Activated CD8-positive, alpha-beta memory T cell treated with anti-CD3 and anti-CD28 coated beads for 1 hour (primary cell): ENCODE results near the gene IDH3B.
"Not testable (repeated sequence)": the region's sequence is repeated elsewhere in the genome, so short reads cannot be mapped to it uniquely, and the experiment has no call there.

Source experiments
- DNase-seq, 2 donors: peaks; one replicate each; pipeline ENCODE4 v3.0.0-alpha.2; 2020; ENCODE audit warnings: low read depth in 1 of 2; ENCODE audit errors: extremely low read depth in 1 of 2

Gene IDH3B

DNA sequence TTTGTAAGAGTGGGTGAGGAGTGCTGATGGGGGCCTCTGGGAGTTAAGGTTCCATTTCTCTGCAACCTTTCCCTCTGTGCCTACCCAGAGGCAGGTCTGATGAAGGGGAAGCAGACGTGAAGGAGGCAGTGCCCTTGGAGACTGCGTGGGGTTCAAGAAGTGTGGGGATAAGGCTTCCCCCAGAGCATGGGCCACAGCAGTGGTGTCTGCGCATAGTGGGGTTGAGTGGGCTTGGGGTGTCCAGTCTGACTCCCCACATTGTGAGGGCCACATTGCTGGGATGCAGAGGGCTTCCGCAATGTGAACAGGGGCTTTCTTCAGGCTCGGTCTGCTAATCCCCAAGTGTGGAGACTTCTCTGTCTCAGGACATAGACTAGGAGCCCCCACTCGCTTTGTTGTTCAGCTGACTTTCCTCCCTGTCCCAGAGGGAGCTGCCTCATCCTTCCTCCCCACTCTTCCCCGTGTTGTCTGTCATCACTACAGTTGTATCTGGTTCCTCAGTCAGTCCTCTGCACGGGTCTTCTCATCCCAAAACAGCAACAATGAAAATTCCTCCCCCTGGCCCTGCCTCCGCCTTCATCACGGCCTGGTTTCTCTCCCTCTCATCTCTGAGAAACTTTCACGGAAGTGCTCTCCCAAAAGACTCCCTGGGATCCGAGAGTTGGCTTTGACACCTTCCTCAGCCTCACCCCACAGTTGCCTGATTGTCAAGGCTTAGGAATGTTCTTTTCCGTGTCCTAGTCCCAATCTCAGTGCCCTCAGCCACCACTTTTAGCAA, 31.4 kb upstream of the IDH3B start:
- no peak for DNase-seq

DNA sequence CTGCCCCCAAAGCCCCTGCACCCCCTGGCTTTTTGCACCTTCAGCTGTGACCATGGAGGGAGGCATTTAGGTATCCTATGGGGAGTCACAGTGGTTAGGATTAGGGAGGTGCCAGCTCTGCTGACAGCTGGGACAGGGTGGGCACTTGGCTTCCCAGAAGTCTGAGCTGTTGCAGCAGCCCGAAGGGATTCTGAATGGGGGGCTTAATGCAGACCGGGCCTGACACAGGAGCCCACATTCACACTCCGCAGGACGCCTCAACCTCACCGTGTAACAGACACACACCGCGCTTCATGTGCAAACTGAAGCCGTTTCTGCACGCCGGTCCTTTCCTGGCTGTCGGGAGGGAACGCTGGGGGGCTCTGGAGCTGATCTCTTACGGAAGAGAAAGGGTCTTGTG, 30.5 kb upstream of the IDH3B start:
- no peak for DNase-seq

GRCh38 chr20:2694008-2694471, 30.0 kb upstream of the IDH3B start:
- DNase-seq: no peak

DNA sequence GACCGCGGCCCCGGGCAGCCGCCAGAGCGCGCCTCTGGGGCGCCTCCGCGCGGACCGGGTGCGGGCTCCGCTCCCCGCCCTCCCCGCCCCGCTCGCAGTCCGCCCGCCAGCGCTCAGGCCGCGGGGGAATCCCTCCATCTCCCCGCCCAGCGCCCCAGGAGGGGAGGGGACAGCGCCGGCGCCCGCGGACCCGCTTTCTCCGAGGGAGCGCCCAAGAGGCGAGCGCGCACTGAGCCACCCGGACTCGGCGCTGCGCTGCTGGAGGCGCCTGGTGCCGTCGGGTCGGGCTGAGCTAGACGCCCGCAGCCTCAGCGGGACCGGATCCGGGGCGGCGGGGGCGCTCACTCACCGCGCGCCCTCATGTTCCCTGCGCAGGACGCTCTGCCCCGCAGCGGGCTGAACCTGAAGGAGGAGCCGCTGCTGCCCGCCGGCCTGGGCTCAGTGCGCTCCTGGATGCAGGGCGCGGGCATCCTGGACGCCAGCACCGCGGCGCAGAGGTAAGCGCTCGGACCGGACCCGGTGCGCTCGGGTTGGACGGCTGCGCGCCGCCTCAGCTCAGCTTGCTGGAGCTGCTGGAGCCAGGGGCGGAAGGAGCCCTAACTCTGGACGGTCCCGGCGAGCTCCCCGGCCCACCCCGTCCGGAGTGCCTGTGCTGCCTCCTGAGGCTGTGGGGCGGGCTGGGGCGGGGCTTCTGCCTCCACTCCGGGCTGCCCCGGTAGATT, 29.4 kb upstream of the IDH3B start:
- DNase-seq: no peak

GRCh38 chr20:2692886-2693285, 28.9 kb upstream of the IDH3B start:
- DNase-seq: no peak

GRCh38 chr20:2692036-2692885, 28.2 kb upstream of the IDH3B start, which contains the start of gene EBF4:
TSS of gene EBF4 (plus strand) at chr20:2692780. CDS start at chr20:2693646, 866 bp downstream.
- no peak for DNase-seq

DNA sequence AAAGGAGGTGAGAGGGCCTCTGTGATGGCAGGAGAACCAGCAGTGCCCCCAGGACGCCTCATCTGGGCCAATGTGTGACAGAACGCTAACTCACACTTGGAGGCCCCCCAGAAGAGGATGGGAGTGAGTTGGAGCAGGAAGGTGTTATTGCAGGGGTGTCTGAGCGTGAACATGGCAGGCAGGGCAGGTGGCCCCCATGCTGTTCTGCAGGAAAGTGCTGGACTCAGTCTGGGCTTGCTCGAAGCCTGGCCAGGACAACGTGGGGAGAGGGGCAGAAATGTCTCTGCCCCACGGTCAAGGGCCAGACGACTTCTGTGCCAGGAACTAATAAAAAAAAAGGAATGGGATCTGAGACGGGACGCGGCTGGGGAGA, 27.6 kb upstream of the IDH3B start:
- DNase-seq: no peak

DNA sequence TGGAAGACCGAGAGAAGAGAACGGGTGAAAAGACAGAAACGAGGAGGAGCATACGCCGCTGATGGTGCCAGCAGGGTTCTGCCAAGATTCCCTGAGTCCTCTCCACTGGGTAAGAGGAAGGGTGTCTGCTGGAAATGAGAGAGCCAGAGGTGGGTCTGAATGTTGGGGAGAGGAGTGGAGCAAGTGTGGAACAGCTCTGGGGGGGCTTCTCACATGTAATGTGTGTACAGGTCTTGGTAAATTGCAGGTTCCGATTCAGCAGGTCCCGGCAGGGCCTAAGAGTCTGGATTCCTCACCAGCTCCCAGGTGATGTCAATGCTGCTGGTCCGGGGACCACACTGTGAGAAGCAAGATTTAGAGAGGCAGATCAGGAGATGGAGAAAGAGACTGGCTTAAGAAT, 27.1 kb upstream of the IDH3B start:
- no peak for DNase-seq

DNA sequence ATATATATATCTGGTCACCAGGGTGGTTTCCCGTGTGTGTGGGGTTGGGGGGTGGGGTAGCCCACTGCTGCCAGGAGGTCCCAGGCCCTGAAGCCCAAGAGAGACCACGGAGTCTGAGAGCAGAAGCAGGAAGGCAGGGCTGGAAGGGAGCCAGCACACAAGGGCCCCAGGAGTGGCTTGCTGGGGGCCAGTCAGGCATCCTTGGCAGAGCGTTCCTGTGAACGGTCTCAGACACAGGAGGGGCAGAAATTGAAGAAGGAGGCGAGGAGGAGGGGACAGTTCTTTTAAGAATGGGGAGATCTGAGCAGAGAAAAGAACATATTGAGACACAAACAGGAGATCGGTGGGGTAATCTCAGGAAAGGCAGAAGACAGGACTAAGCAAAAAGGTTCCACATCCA, 26.7 kb upstream of the IDH3B start:
- DNase-seq: no peak

DNA sequence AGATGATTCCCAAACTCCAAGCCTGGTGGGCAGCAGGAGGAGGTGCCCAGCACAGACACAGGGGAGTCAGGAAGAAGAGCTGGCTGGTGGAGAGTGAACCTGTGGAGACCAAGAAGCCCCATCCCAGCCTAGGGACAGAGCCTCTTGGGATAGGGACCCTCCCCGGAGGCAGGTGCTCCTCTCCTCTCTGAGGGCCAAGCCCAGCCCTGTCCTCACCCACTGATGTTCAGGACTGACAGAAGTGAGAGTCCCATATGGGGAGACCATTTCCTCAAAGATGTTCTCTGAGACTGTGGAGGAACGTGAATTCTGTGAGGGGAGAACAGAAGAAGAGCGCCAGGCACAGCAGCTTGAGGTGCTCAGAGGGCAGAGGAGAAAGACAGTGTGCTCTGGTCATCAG, 26.2 kb upstream of the IDH3B start:
- no peak for DNase-seq

DNA sequence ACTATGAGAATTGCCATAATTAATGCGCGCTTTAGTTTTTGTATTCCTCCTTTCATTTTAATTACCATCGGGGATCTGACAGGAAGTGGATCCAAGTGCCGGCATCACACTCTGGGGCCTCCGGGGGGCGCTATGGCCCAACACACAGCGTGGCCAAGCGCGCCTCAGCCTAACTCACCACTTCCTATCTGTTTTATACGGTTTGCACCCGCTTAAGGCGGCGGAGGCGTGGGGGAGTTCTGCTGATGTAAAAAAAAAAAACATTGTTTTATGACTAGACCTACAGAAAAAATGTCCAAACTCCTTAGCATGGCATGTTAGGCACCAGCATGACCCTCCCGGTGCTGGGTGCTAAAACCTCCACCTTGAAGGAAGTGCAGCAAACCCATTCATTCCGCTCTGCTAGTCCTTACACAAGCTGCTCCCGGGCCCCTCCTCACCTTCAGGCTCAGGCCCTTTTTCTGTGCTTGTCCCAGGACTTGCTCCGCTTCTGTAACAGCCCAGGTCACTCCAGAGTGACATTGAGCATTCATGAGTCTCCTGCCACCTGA, 24.1 kb upstream of the IDH3B start:
- peak; percentile 36 to 58 for DNase-seq

GRCh38 chr20:2687514-2687913, 23.5 kb upstream of the IDH3B start:
- DNase-seq: no peak

DNA sequence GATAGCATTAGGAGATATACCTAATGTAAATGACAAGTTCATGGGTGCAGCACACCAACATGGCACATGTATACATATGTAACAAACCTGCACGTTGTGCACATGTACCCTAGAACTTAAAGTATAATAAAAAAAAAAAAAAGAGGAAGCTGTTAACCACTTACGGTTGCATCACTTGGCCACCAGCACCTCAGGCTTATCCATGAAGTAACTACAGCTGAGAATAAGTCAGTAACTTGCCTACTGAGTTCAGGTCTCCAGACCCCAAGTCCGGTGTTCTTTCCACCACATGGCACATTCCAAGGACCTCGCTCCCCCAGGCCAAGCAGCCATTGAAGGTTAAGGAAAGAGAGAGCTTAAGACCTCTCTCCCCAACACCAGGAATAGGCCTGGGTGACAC, 20.8 kb upstream of the IDH3B start:
- DNase-seq: not testable (repeated sequence)

- DNase-seq: not testable (repeated sequence)
Observed at GRCh38 chr20:2682040-2682439, 18.0 kb upstream of the IDH3B start.

DNA sequence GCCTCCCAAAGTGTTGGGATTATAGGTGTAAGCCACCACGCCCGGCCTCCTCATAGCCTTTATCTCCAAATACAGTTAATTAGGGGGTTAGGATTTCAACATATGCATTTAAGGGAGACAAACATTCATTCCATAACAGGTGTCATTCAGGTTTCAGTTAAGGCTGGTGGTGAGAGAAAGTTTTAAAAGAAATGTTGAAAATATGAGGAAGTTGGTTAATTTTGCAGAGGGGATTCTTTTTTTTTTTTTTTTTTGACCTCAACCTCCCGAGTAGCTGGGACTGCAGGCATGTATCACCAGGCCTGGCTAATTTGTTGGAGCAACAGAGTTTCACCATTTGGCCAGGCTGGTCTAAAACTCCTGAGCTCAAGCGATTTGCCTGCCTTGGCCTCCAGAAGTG, 16.0 kb upstream of the IDH3B start:
- DNase-seq: no peak

GRCh38 chr20:2673453-2673852, 9.4 kb upstream of the IDH3B start:
- no peak for DNase-seq

- DNase-seq: no peak
Observed at GRCh38 chr20:2672446-2672845, 8.4 kb upstream of the IDH3B start.

DNA sequence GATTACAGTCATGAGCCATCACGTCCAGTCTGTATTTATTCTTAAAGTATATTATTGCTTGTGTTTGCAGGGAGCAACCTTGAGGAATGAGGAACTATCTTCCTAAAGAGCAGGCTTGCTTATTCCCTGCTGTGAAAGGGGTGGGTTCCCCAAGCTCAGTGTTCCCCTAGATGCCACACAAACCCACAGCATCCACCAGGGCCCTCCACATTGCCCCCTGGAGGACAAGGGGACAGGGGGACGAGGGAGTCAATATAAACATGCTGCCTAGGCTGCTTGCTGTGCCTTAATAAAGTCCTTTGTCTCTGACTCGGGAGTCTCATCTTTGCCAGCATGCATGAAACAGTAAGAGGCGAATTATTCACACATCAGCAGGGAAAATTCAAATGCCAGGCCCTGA, 8.0 kb upstream of the IDH3B start:
- DNase-seq: no peak

DNA sequence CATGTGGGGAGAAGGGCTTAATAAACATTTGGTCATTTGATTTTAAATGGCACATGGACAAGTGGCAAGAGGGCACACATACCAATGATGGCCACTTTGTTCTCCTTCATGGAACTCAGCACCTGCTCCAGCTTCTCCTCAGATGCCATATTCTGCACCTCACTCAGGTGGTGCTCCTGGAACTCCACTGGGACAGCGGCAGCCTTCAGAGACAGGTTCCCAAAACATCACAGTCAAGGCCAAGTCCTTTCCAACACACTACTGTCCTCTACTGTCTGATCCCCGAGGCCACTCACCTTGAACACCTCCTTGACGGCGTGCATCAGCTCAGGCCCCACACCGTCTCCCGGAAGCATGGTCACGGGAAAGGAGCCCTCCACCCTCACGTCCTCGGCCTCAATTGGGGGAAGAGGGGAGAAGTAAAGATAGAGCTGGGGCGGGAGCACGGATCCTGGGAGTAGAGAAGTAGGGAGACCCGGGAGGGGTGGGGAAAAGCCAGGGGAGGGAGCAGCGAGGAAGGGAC, 591 bp downstream of the IDH3B start:
- DNase-seq: no peak

- DNase-seq: no peak
Observed at GRCh38 chr20:2659547-2659946, 4.5 kb downstream of the IDH3B start.
